Measurements from ENCODE around the gene RFTN2. TPM values are rescaled to one million over a fixed set of nuclear protein-coding genes. Genes with fewer than 3 reads are reported as not detected.
A peak's percentile ranks its signal among the peaks of the same experiment; 100 is the strongest.

RFTN2 gene
- total RNA-seq, 1 donor = 14.5 TPM

- Histone ChIP-seq H3K9me3 (ENCODE audit: low read depth, low read length) (no peaks in the 10 kb centered on the region), H3K27me3 (ENCODE audit: insufficient read depth, low read length) (no peaks in the 10 kb centered on the region), H4K20me1 (ENCODE audit: insufficient read depth, low read length) (no peaks in the 10 kb centered on the region), H3K4me1 (ENCODE audit: insufficient read depth, low read length) (peaks cover 3% of the 10 kb centered on the region), H2AFZ (ENCODE audit: low read length) (no peak overlapping the region), H3K4me2 (ENCODE audit: insufficient read depth, low read length) (no peak overlapping the region), H3K4me3 (ENCODE audit: insufficient read depth, low read length) (no peak overlapping the region), H3K36me3 (ENCODE audit: insufficient read depth, low read length) (no peaks in the 10 kb centered on the region), H3K27ac (ENCODE audit: low read depth, low read length) (no peak overlapping the region), H3K79me2 (ENCODE audit: insufficient read depth, low read length) (no peaks in the 10 kb centered on the region)
- DNase-seq (ENCODE audit: insufficient read length, low spot score, missing footprints) = no peak
- TF ChIP-seq, protein P1, sequence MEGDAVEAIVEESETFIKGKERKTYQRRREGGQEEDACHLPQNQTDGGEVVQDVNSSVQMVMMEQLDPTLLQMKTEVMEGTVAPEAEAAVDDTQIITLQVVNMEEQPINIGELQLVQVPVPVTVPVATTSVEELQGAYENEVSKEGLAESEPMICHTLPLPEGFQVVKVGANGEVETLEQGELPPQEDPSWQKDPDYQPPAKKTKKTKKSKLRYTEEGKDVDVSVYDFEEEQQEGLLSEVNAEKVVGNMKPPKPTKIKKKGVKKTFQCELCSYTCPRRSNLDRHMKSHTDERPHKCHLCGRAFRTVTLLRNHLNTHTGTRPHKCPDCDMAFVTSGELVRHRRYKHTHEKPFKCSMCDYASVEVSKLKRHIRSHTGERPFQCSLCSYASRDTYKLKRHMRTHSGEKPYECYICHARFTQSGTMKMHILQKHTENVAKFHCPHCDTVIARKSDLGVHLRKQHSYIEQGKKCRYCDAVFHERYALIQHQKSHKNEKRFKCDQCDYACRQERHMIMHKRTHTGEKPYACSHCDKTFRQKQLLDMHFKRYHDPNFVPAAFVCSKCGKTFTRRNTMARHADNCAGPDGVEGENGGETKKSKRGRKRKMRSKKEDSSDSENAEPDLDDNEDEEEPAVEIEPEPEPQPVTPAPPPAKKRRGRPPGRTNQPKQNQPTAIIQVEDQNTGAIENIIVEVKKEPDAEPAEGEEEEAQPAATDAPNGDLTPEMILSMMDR (IDR thresholded peaks at IDR 0.05; ENCODE audit: extremely low read depth, low read depth, low read length) = no peak
Observed at GRCh38 chr2:197604117-197604860, 71.1 kb downstream of the RFTN2 start.

- H3K4me1 ChIP-seq (ENCODE audit: insufficient read depth, low read length) = peaks cover 5% of the 10 kb centered on the region
- no peaks in the 10 kb centered on the region for H3K79me2 ChIP-seq (ENCODE audit: insufficient read depth, low read length)
- no peaks in the 10 kb centered on the region for H3K36me3 ChIP-seq (ENCODE audit: insufficient read depth, low read length)
- DNase-seq (ENCODE audit: insufficient read length, low spot score, missing footprints) = no peak
- H3K4me3 ChIP-seq (ENCODE audit: insufficient read depth, low read length) = no peak overlapping the region
- H3K4me2 ChIP-seq (ENCODE audit: insufficient read depth, low read length) = no peak overlapping the region
- no peak overlapping the region for H3K27ac ChIP-seq (ENCODE audit: low read depth, low read length)
- H2AFZ ChIP-seq (ENCODE audit: low read length) = no peak overlapping the region
- no peaks in the 10 kb centered on the region for H4K20me1 ChIP-seq (ENCODE audit: insufficient read depth, low read length)
- TF ChIP-seq, protein P1 (IDR thresholded peaks at IDR 0.05; ENCODE audit: extremely low read depth, low read depth, low read length) = no peak
- H3K27me3 ChIP-seq (ENCODE audit: insufficient read depth, low read length) = no peaks in the 10 kb centered on the region
- no peaks in the 10 kb centered on the region for H3K9me3 ChIP-seq (ENCODE audit: low read depth, low read length)
Observed at GRCh38 chr2:197601726-197602125, 73.7 kb downstream of the RFTN2 start.

DNA sequence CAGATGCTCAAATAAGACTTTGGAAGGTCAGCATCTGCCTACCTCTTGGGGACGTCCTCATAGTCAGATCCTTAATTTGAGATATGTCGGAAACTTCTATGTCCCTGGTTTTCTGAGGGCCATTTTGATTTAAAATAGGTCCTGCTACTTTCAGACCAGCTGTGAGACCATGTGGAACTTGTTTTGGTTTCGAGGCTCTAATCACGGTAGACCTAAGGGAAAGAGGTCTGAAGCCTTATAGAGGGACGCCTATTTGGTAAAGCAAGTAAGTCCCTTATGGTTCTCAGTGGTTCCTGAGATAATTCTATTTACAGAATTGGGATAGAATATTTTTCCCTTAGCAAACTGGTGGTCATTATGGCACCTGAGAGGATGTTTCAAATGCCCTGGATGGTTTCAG, 75.1 kb downstream of the RFTN2 start:
- no peak overlapping the region for H3K27ac ChIP-seq (ENCODE audit: low read depth, low read length)
- DNase-seq (ENCODE audit: insufficient read length, low spot score, missing footprints) = peak; percentile 62
- H3K4me3 ChIP-seq (ENCODE audit: insufficient read depth, low read length) = no peak overlapping the region
- TF ChIP-seq, protein P1 (IDR thresholded peaks at IDR 0.05; ENCODE audit: extremely low read depth, low read depth, low read length) = no peak
- no peaks in the 10 kb centered on the region for H4K20me1 ChIP-seq (ENCODE audit: insufficient read depth, low read length)
- H3K4me1 ChIP-seq (ENCODE audit: insufficient read depth, low read length) = peaks cover 5% of the 10 kb centered on the region
- H3K36me3 ChIP-seq (ENCODE audit: insufficient read depth, low read length) = no peaks in the 10 kb centered on the region
- H2AFZ ChIP-seq (ENCODE audit: low read length) = no peak overlapping the region
- no peaks in the 10 kb centered on the region for H3K9me3 ChIP-seq (ENCODE audit: low read depth, low read length)
- H3K4me2 ChIP-seq (ENCODE audit: insufficient read depth, low read length) = no peak overlapping the region
- no peaks in the 10 kb centered on the region for H3K27me3 ChIP-seq (ENCODE audit: insufficient read depth, low read length)
- no peaks in the 10 kb centered on the region for H3K79me2 ChIP-seq (ENCODE audit: insufficient read depth, low read length)

- DNase-seq (ENCODE audit: insufficient read length, low spot score, missing footprints) = peak; percentile 93
- Histone ChIP-seq H3K79me2 (ENCODE audit: insufficient read depth, low read length) (no peaks in the 10 kb centered on the region), H4K20me1 (ENCODE audit: insufficient read depth, low read length) (no peaks in the 10 kb centered on the region), H2AFZ (ENCODE audit: low read length) (no peak overlapping the region), H3K27ac (ENCODE audit: low read depth, low read length) (no peak overlapping the region), H3K4me1 (ENCODE audit: insufficient read depth, low read length) (peaks cover 5% of the 10 kb centered on the region), H3K4me3 (ENCODE audit: insufficient read depth, low read length) (no peak overlapping the region), H3K9me3 (ENCODE audit: low read depth, low read length) (no peaks in the 10 kb centered on the region), H3K36me3 (ENCODE audit: insufficient read depth, low read length) (no peaks in the 10 kb centered on the region), H3K27me3 (ENCODE audit: insufficient read depth, low read length) (no peaks in the 10 kb centered on the region), H3K4me2 (ENCODE audit: insufficient read depth, low read length) (peak overlapping the region; percentile 54)
- TF ChIP-seq, protein P1 (IDR thresholded peaks at IDR 0.05; ENCODE audit: extremely low read depth, low read depth, low read length) = peak; percentile 53
Observed at GRCh38 chr2:197599285-197599965, 76.0 kb downstream of the RFTN2 start.

Measured in osteoblast (primary cell).